Astrocyte of the cerebellum (primary cell): Measurements from ENCODE around the gene ZMYND10.

Source experiments
- DNase-seq: peaks from one replicate; pipeline ENCODE4 v3.0.0-alpha.2; 2011; ENCODE audit warnings: low read depth
- H3K4me3 ChIP-seq: 2 replicates; pipeline ENCODE4 v1.5.1; 2011; ENCODE audit warnings: mild to moderate bottlenecking, low read depth, low read length, moderate library complexity
- CTCF ChIP-seq: IDR thresholded peaks from 2 replicates; pipeline ENCODE4 v1.5.1; 2012; ENCODE audit warnings: low read length, low read depth, moderate library complexity, mild to moderate bottlenecking; ENCODE audit errors: missing control alignments
- in situ Hi-C: cut with HindIII; loops from 2 replicates; pipeline ENCODE4 v1.10.0; 2017; ENCODE audit warnings: low sequenced_read_pairs

Gene ZMYND10

DNA sequence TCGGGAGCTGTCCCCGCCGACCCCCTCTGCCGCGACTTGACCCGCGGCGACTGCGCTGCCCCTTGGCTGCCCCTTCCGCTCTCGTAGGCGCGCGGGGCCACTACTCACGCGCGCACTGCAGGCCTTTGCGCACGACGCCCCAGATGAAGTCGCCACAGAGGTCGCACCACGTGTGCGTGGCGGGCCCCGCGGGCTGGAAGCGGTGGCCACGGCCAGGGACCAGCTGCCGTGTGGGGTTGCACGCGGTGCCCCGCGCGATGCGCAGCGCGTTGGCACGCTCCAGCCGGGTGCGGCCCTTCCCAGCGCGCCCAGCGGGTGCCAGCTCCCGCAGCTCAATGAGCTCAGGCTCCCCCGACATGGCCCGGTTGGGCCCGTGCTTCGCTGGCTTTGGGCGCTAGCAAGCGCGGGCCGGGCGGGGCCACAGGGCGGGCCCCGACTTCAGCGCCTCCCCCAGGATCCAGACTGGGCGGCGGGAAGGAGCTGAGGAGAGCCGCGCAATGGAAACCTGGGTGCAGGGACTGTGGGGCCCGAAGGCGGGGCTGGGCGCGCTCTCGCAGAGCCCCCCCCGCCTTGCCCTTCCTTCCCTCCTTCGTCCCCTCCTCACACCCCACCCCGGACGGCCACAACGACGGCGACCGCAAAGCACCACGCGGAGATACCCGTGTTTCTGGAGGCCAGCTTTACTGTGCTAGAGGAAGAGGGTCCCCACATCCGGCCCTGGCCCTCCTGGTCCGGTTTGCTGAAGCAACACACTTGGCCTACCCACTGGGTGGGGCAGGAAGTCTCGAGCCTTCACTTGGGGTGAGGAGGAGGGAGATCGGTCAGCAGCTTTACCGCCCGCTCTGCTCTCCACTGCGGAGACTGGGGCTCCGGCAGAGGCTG lies 4.8 kb downstream of the ZMYND10 start, which contains the start of gene RASSF1:
Gene RASSF1 (minus strand): TSS at position 389 of the 882 bp plus-strand sequence. CDS start 31 bp downstream, at position 358.
- in situ Hi-C loops = no loop called here
- TF ChIP-seq CTCF = no peak
- H3K4me3 ChIP-seq = no peak within 1 kb of the TSS
- no peak for DNase-seq

DNA sequence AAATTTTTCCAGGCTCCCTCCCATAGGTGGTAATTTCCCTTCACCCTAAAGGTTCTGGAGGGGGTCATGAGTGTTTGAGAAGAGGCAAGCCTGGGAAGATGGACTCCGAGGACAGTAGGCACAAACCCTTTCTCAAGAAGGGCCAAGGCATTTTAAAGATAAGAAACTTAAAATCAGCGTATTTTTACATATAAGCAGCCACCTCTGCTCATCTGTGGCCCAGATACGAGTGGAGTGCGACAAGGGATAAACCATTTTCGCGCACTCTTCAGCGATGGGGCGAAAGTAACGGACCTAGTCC lies 5.4 kb downstream of the ZMYND10 start:
- no peak for DNase-seq
- H3K4me3 ChIP-seq = no peak overlapping the region
- no peak for TF ChIP-seq CTCF
- in situ Hi-C loops = no loop called here

- in situ Hi-C loops = no loop called here
- DNase-seq = no peak
Measured at GRCh38 chr3:50339485-50340146, 5.9 kb downstream of the ZMYND10 start.

DNA sequence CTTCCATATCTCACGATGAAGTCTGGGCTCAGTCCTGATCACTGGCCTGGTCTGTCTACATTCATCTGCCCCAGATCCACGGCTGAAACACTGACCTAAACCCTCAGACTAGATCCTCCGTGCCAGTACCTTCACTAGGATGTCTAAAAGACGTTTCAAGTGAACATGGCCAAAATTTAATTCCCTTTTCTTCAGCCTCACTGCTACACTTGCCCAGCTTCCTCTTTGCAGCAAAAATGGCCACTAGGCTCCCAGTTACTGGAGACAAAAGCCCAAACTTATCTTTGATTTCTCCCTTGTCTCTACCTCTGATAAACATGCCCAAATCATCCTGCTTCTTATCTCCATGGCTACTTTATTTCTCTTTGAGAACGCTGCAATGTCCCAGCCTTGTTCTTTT lies 6.6 kb downstream of the ZMYND10 start:
- in situ Hi-C loops = no loop called here
- no peak overlapping the region for H3K4me3 ChIP-seq
- TF ChIP-seq CTCF = no peak
- DNase-seq = no peak

More at GRCh38 chr3:50339485-50340146, 5.9 kb downstream of the ZMYND10 start:
- no peak for TF ChIP-seq CTCF
- no peak overlapping the region for H3K4me3 ChIP-seq

- in situ Hi-C loops = no loop called here
- H3K4me3 ChIP-seq = peak overlapping the region; percentile 74
- DNase-seq = peak; percentile 98
- no peak for TF ChIP-seq CTCF
Measured at GRCh38 chr3:50337175-50337861, 8.2 kb downstream of the ZMYND10 start.

DNA sequence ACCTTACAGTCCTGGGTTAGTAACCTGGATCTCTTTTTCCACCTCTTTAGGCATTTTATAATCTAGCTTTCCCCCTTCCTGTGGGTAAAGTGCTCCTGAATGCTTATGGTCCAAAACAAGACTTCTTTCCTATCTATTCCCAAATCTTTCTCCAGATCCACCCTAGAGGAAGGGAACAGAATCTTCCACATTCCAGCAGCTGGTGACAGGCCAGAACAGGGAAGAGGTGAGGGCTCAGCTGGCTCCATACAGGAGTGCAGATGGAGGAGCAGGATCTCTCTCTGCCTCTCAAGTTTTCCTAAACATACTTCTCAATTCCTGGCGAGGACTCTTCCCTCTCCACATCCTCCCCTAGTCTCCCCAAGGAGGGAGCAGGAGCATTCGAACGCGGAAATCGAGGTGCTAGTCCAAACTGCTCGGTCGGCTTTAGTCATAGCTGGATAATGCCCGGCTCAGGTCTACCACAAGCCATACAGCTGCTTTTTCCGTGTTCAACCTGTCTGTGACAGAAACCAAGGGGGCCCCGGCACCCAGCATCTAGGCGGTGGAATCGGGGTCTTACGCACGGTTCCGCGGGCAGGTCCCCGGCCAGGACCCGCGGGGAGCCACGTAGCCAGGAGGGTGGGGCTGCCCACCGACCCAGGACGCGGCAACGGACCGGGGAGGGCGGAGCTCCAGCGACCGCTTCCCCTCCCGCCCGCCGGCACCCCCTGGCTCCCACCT lies 8.9 kb downstream of the ZMYND10 start:
- in situ Hi-C loops = no loop called here
- no peak for TF ChIP-seq CTCF
- peak overlapping the region; percentile 74 for H3K4me3 ChIP-seq
- DNase-seq = no peak
